Activated CD8-positive, alpha-beta memory T cell treated with anti-CD3 and anti-CD28 coated beads, Interleukin-2, amount 50 U/mL, for 4 hours (primary cell): ENCODE results near the gene ZNF48.

Experiments used
- DNase-seq: peaks from one replicate; pipeline ENCODE4 v3.0.0-alpha.2; 2020

ZNF48 gene

DNA sequence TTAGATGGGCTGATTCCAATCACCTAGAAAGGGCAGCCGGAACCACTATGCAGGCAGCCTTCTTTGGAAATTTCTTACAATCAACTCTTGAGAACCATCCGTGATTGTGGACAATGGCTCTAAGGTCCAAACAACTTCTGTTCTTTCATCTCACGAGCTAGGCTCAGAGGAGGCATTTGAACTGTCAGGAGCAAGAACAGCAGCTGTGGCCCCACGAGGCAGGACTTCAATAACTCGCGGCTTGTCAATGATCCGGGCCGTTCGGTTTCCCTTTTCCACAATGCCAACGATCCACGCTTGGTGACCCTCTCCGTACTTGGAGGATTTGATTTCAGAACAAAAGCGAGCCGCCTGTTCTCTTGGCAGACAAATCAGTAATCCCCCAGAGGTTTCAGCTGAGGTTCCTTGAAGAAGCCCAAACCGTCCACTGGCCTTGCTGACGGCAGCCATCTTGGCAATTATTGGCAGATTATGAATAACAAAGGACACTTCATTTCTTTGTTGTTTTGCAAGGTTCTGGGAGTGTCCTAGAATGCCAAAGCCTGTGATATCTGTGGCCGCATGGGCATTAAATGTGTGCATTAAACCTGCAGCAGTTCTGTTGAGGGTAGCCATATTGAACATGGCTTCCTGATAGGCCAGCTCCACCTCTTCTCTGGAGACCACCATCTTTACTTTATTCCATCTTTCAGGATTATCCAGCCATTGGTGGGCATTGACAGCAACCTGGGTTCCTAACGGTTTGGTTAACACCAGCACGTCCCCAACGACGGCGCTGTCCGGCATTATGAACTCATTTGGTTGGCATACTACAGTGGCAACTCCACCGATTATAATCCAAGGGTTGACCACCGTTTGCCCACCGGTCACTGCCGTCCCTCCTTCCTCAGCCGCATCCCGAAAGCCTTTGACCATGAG, 49.3 kb downstream of the ZNF48 start:
- DNase-seq, result no peak

DNA sequence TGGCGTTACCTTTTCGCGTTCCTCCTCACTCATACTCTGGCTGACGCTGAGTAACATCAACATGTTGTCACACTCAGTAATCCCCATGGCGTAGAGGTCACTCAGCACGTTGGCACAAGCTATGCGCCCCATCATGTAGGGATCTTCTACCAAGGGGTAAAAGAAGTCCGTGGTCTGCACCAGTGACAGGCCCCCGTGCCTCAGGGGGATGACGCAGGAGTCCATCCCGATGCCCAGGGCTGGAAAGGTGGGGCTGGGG, 49.9 kb downstream of the ZNF48 start:
- DNase-seq, result no peak

DNA sequence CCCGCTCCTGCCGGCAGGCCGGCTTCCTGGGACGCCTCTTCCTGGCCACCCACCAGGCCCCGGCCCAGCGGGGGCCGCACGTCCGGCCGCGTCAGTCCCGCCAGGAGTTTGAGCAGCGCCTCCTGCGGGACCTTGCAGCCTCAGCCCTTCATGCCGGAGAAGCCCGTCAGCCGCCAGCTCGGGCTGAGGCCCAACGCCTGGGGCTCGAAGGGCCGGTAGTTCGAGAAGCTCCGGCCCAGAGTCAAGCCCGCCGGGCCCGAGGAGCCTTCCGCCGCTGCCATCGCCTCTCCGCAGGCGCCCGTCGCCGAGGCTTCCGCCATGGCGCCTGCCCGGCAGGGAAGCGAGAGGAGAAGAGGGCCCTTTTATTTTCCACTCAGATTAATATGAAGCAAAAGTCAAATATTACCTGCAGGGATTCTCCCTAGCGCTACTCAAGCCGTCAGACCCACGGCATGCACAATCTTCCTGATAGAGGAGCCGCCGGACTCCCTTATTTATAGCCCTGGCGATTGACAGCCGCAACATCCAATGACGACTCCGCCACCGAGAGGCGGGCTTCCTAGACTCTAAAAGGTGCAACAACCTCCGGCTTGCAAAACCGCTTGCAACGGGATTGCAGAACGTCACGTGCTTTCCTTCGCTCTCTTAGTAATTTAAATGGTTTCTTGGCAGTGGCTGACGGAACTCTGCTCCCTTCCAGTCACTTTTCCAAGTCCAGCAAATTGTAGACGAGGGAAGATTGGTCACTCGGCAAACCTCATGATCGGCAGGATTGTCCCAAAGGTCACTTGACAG, 50.4 kb downstream of the ZNF48 start, which contains the start of gene SEPHS2:
Gene SEPHS2 (minus strand): TSS at position 467 of the 795 bp plus-strand sequence. CDS start 147 bp downstream, at position 320.
- DNase-seq, result peak; percentile 95

DNA sequence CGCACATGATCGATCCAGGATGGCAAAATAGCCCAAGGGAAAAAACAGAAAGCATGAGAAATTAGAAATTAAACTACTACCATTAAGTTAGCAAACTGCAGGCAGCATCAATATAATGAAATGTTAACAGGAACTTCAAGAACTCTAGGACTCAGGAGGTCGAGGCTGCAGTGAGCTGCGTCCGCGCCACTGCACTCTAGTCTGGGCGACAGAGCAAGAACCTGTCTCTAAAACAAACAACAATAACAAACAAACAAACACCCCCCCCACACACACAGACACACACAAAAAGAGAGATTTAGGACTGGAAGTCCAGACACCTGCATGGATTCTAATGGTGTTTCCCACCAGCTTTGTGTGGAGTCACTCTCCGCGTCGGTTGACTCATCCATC, 51.0 kb downstream of the ZNF48 start:
- no peak for DNase-seq

DNA sequence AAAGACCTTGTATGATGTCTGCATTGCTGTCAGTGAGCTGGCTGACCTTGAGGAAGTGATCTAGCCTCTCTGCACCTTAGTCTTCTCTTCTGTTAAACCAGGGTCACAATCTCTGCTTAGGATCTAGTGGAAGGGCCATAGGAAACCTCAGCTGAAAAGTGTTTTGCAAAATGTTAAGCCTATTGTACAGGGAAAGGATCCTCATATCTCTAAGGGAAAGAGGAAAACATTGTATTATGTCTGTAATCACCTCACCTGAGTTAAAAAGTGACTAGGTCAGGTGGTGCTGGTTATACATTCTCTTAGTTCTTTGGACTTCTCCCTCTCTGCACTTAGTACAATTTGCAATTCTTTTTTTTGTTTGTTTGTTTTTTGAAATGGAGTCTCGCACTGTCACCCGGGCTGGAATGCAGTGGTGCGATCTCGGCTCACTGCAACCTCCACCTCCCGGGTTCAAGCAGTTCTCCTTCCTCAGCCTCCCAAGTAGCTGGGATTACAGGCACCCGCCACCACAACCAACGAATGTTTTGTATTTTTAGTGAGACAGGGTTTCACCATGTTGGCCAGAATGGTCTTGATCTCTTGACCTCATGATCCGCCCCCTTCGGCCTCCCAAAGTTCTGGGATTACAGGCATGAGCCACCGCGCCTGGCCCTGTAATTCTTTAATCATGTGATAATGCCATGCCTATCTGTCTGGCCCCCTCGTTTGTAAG, 52.4 kb downstream of the ZNF48 start:
- no peak for DNase-seq

DNA sequence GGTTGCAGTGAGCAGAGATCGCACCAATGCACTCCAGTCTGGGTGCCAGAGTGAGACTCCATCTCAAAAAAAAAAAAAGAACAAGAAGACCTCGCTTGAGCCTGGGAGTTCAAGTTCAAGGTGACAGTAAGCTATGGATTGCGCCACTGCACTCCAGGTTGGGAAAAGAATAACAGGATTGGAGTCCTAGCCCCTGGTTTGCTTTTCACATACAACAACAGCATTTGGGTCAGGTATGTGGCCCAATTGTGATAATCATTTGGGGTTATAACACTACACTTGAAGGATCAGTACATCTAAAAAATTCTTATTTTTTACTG, 53.9 kb downstream of the ZNF48 start:
- DNase-seq, result no peak
